ENCODE results near the gene THRB. TPM values are rescaled to one million over a fixed set of nuclear protein-coding genes. Genes with fewer than 3 reads are reported as not detected.

Gene THRB
- total RNA-seq, 2 experiments from 2014 or later, result not detected

- Mint-ChIP-seq H3K27ac (no peak overlapping the region), H3K9me3 (ENCODE audit: low read depth) (no peaks in the 10 kb centered on the region), H3K36me3 (no peaks in the 10 kb centered on the region), H3K4me3 (no peak overlapping the region), H3K27me3 (no peaks in the 10 kb centered on the region), H3K4me1 (no peaks in the 10 kb centered on the region)
- DNase-seq, result no peak
- CTCF ChIA-PET, result no interaction called here
- no peak for ATAC-seq
Observed at GRCh38 chr3:24374801-24375200, 119.8 kb downstream of the THRB start.

- CTCF ChIA-PET, result no interaction called here
- H3K36me3 Mint-ChIP-seq, result no peaks in the 10 kb centered on the region
- no peak overlapping the region for H3K4me3 Mint-ChIP-seq
- no peak for ATAC-seq
- no peaks in the 10 kb centered on the region for H3K4me1 Mint-ChIP-seq
- H3K27ac Mint-ChIP-seq, result no peak overlapping the region
- H3K9me3 Mint-ChIP-seq (ENCODE audit: low read depth), result no peaks in the 10 kb centered on the region
- no peak for DNase-seq
- H3K27me3 Mint-ChIP-seq, result no peaks in the 10 kb centered on the region
Observed at GRCh38 chr3:24373198-24373959, 121.3 kb downstream of the THRB start.

GRCh38 chr3:24372559-24373197, 122.0 kb downstream of the THRB start:
- Mint-ChIP-seq H3K36me3 (no peaks in the 10 kb centered on the region), H3K9me3 (ENCODE audit: low read depth) (no peaks in the 10 kb centered on the region), H3K4me1 (no peaks in the 10 kb centered on the region), H3K4me3 (no peak overlapping the region), H3K27ac (no peak overlapping the region), H3K27me3 (no peaks in the 10 kb centered on the region)
- ATAC-seq (no peak), DNase-seq (no peak)
- CTCF ChIA-PET, result no interaction called here

- no peaks in the 10 kb centered on the region for H3K9me3 Mint-ChIP-seq (ENCODE audit: low read depth)
- CTCF ChIA-PET, result no interaction called here
- no peaks in the 10 kb centered on the region for H3K36me3 Mint-ChIP-seq
- no peak for ATAC-seq
- no peak for DNase-seq
- no peak overlapping the region for H3K4me3 Mint-ChIP-seq
- no peak overlapping the region for H3K27ac Mint-ChIP-seq
- no peaks in the 10 kb centered on the region for H3K4me1 Mint-ChIP-seq
- no peaks in the 10 kb centered on the region for H3K27me3 Mint-ChIP-seq
Observed at GRCh38 chr3:24370352-24371090, 124.1 kb downstream of the THRB start.

- no peak for ATAC-seq
- H3K4me1 Mint-ChIP-seq, result no peaks in the 10 kb centered on the region
- H3K27ac Mint-ChIP-seq, result no peak overlapping the region
- no peak for DNase-seq
- H3K36me3 Mint-ChIP-seq, result no peaks in the 10 kb centered on the region
- CTCF ChIA-PET, result no interaction called here
- H3K4me3 Mint-ChIP-seq, result no peak overlapping the region
- no peaks in the 10 kb centered on the region for H3K27me3 Mint-ChIP-seq
- H3K9me3 Mint-ChIP-seq (ENCODE audit: low read depth), result no peaks in the 10 kb centered on the region
Observed at GRCh38 chr3:24368605-24369004, 126.0 kb downstream of the THRB start.

GRCh38 chr3:24367664-24368264, 126.9 kb downstream of the THRB start:
- Mint-ChIP-seq H3K27ac (no peak overlapping the region), H3K36me3 (no peaks in the 10 kb centered on the region), H3K4me1 (no peaks in the 10 kb centered on the region), H3K9me3 (ENCODE audit: low read depth) (no peaks in the 10 kb centered on the region), H3K4me3 (no peak overlapping the region), H3K27me3 (no peaks in the 10 kb centered on the region)
- ATAC-seq, result no peak
- CTCF ChIA-PET, result no interaction called here
- no peak for DNase-seq

- Mint-ChIP-seq H3K4me3 (no peak overlapping the region), H3K9me3 (ENCODE audit: low read depth) (no peaks in the 10 kb centered on the region), H3K27ac (no peak overlapping the region), H3K4me1 (no peaks in the 10 kb centered on the region), H3K36me3 (no peaks in the 10 kb centered on the region), H3K27me3 (no peaks in the 10 kb centered on the region)
- DNase-seq, result no peak
- no peak for ATAC-seq
- CTCF ChIA-PET, result no interaction called here
Observed at GRCh38 chr3:24367216-24367615, 127.4 kb downstream of the THRB start.

- DNase-seq (no peak), ATAC-seq (no peak)
- Mint-ChIP-seq H3K36me3 (no peaks in the 10 kb centered on the region), H3K27me3 (no peaks in the 10 kb centered on the region), H3K9me3 (ENCODE audit: low read depth) (no peaks in the 10 kb centered on the region), H3K27ac (no peak overlapping the region), H3K4me1 (no peaks in the 10 kb centered on the region), H3K4me3 (no peak overlapping the region)
- CTCF ChIA-PET, result no interaction called here
Observed at GRCh38 chr3:24365168-24365567, 129.5 kb downstream of the THRB start.

GRCh38 chr3:24364359-24364758, 130.3 kb downstream of the THRB start:
- DNase-seq (no peak), ATAC-seq (no peak)
- CTCF ChIA-PET, result no interaction called here
- no peaks in the 10 kb centered on the region for H3K27me3 Mint-ChIP-seq
- H3K36me3 Mint-ChIP-seq, result no peaks in the 10 kb centered on the region
- H3K4me3 Mint-ChIP-seq, result no peak overlapping the region
- H3K27ac Mint-ChIP-seq, result no peak overlapping the region
- no peaks in the 10 kb centered on the region for H3K4me1 Mint-ChIP-seq
- no peaks in the 10 kb centered on the region for H3K9me3 Mint-ChIP-seq (ENCODE audit: low read depth)

- DNase-seq, result no peak
- Mint-ChIP-seq H3K36me3 (no peaks in the 10 kb centered on the region), H3K4me3 (no peak overlapping the region), H3K27ac (no peak overlapping the region), H3K27me3 (no peaks in the 10 kb centered on the region), H3K9me3 (ENCODE audit: low read depth) (no peaks in the 10 kb centered on the region), H3K4me1 (no peaks in the 10 kb centered on the region)
- CTCF ChIA-PET, result no interaction called here
- ATAC-seq, result no peak
Observed at GRCh38 chr3:24363242-24363641, 131.4 kb downstream of the THRB start.

- no peak overlapping the region for H3K4me3 Mint-ChIP-seq
- no peaks in the 10 kb centered on the region for H3K27me3 Mint-ChIP-seq
- CTCF ChIA-PET, result no interaction called here
- no peaks in the 10 kb centered on the region for H3K9me3 Mint-ChIP-seq (ENCODE audit: low read depth)
- ATAC-seq (no peak), DNase-seq (no peak)
- H3K27ac Mint-ChIP-seq, result no peak overlapping the region
- no peaks in the 10 kb centered on the region for H3K4me1 Mint-ChIP-seq
- no peaks in the 10 kb centered on the region for H3K36me3 Mint-ChIP-seq
Observed at GRCh38 chr3:24361623-24362022, 133.0 kb downstream of the THRB start.

- H3K4me1 Mint-ChIP-seq, result no peaks in the 10 kb centered on the region
- ATAC-seq, result no peak
- CTCF ChIA-PET, result no interaction called here
Observed at GRCh38 chr3:24360957-24361356, 133.7 kb downstream of the THRB start.

GRCh38 chr3:24359645-24360462, 134.8 kb downstream of the THRB start:
- DNase-seq (no peak), ATAC-seq (no peak)
- Mint-ChIP-seq H3K4me1 (no peaks in the 10 kb centered on the region), H3K27me3 (no peaks in the 10 kb centered on the region), H3K9me3 (ENCODE audit: low read depth) (no peaks in the 10 kb centered on the region), H3K27ac (no peak overlapping the region), H3K4me3 (no peak overlapping the region), H3K36me3 (no peaks in the 10 kb centered on the region)
- CTCF ChIA-PET, result no interaction called here

More at GRCh38 chr3:24360957-24361356, 133.7 kb downstream of the THRB start:
- Mint-ChIP-seq H3K36me3 (no peaks in the 10 kb centered on the region), H3K4me3 (no peak overlapping the region), H3K27me3 (no peaks in the 10 kb centered on the region), H3K27ac (no peak overlapping the region), H3K9me3 (ENCODE audit: low read depth) (no peaks in the 10 kb centered on the region)
- no peak for DNase-seq

Measured in activated CD8-positive, alpha-beta memory T cell treated with anti-CD3 and anti-CD28 coated beads, Interleukin-2, amount 10 ng/mL, durations not matched to agents 7 days and 5 days (primary cell).